Neutrophil (primary cell): ENCODE data around the gene ERN2.

ENCODE experiments used
- H3K27ac ChIP-seq: fragments of 200-600 bp; sonication (generic); 2 replicates; pipeline ENCODE4 v1.5.1; 2016; ENCODE audit warnings: mild to moderate bottlenecking, moderate library complexity
- H3K27me3 ChIP-seq: fragments of 200-600 bp; sonication (generic); 2 replicates; pipeline ENCODE4 v1.6.0; 2016; ENCODE audit warnings: mild to moderate bottlenecking
- H3K36me3 ChIP-seq: fragments of 200-600 bp; sonication (generic); 2 replicates; pipeline ENCODE4 v1.5.1; 2017
- H3K4me1 ChIP-seq, 2 experiments: fragments of 200-600 bp in 1 of 2; sonication (generic) in 1 of 2; 1 replicate in 1 of 2; 2 replicates in 1 of 2; pipeline versions ENCODE4 v1.5.1 to v1.6.1; 2013 to 2016; ENCODE audit warnings: low read depth in 1 of 2, low read length in 1 of 2, mild to moderate bottlenecking in 1 of 2, moderate library complexity in 1 of 2; ENCODE audit not compliant: control insufficient read depth in 1 of 2, insufficient read depth in 1 of 2
- H3K4me3 ChIP-seq, 2 experiments: fragments of 200-600 bp in 1 of 2; sonication (generic) in 1 of 2; 1 replicate in 1 of 2; 2 replicates in 1 of 2; pipeline ENCODE4 v1.5.1; 2013 to 2016; ENCODE audit warnings: low read depth in 1 of 2, low read length in 1 of 2, mild to moderate bottlenecking in 1 of 2, moderate library complexity in 1 of 2
- H3K9me3 ChIP-seq: fragments of 200-600 bp; sonication (generic); 2 replicates; pipeline ENCODE4 v1.5.1; 2016
- TF ChIP-seq, protein P1 (sequence below): fragments of 200-600 bp; sonication (generic); IDR thresholded peaks from 2 replicates; pipeline ENCODE4 v1.5.1; 2016; ENCODE audit warnings: antibody characterized with exemption

The ERN2 gene

DNA sequence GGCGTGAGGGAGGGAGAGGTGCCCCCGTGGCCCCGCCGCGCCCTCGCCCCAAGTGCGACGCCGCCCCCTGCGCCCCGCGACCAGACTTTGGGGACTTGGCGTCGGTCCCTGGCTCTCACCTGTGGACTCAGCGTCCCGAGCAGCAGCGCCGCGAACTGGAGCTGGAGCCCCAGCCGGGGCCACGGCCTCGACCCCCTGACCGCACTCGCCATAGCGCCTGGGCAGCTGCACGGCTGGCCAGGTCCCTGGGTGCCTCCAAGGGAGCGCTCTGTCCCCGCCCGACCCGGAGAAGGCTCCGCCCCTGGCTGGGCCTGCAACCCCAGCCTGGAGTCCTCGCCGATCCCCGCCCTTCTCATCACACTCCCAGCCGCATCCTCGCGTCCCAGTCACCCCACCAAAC, at the start of gene ERN2:
ERN2 (minus strand) TSS at position 247 of the 400 bp plus-strand sequence; CDS start at position 212, 35 bp downstream.
- no peak within 1 kb of the TSS for H3K4me3 ChIP-seq
- H3K4me1 ChIP-seq = no peaks in the 10 kb centered on the region
- TF ChIP-seq, protein P1, sequence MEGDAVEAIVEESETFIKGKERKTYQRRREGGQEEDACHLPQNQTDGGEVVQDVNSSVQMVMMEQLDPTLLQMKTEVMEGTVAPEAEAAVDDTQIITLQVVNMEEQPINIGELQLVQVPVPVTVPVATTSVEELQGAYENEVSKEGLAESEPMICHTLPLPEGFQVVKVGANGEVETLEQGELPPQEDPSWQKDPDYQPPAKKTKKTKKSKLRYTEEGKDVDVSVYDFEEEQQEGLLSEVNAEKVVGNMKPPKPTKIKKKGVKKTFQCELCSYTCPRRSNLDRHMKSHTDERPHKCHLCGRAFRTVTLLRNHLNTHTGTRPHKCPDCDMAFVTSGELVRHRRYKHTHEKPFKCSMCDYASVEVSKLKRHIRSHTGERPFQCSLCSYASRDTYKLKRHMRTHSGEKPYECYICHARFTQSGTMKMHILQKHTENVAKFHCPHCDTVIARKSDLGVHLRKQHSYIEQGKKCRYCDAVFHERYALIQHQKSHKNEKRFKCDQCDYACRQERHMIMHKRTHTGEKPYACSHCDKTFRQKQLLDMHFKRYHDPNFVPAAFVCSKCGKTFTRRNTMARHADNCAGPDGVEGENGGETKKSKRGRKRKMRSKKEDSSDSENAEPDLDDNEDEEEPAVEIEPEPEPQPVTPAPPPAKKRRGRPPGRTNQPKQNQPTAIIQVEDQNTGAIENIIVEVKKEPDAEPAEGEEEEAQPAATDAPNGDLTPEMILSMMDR = no peak
- no peak within 1 kb of the TSS for H3K27ac ChIP-seq
- peaks cover 95% of the 10 kb centered on the region for H3K27me3 ChIP-seq
- no peaks in the 10 kb centered on the region for H3K36me3 ChIP-seq
- H3K9me3 ChIP-seq = no peaks in the 10 kb centered on the region

DNA sequence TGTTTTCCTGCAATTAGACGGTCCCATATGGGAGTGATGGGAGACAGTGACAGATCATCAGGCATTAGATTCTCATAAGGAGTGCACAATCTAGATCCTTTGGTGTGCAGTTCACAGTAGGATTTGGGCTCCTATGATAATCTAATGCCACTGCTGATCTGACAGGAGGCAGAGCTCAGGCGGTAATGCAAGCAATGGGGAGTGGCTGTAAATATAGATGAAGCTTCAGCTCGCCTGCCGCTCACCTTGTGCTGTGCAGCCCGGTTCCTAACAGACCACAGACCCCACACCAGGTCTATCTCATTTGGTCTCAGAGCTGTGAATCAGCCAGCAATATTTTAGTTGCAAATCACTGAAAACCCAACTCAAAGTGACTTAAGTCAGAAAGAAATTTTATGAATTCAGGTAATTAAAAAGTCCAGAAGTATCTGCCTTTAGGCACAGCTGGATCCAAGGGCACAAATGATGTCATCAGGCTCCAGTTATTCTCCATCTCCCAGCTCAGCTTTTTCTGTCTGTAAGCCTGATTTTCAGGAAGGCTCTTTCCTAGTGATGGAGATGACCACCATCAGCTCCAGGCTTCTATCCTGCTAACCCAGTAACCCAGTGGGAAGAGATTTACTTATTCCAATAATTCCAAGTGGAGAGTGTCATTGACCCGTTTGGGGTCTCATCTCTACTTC, 45.1 kb upstream of the ERN2 start:
- no peaks in the 10 kb centered on the region for H3K4me1 ChIP-seq
- H3K36me3 ChIP-seq = no peaks in the 10 kb centered on the region
- H3K27me3 ChIP-seq = peaks cover 93% of the 10 kb centered on the region
- no peaks in the 10 kb centered on the region for H3K9me3 ChIP-seq
- no peak overlapping the region for H3K4me3 ChIP-seq
- no peak overlapping the region for H3K27ac ChIP-seq
- TF ChIP-seq, protein P1 = no peak

DNA sequence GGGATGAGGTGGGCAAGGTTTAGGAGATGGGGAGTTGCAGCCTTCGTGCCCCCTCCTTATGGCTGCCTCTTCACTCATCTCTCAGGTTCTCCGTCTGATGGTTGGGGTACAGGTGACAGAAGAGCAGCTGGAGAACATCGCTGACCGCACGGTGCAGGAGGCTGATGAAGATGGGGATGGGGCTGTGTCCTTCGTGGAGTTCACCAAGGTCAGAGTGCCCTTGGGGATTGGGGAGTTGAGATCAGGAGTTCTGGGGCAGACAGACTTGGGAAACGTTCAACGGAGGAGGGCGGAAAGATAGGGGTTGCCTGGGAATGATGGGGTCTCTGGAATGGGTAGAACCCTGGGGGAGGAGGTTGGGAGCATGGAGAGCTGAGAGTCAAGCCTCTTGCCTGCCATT, 44.1 kb upstream of the ERN2 start:
- Histone ChIP-seq H3K9me3 (no peaks in the 10 kb centered on the region), H3K27ac (no peak overlapping the region), H3K36me3 (no peaks in the 10 kb centered on the region), H3K4me3 (no peak overlapping the region), H3K4me1 (no peaks in the 10 kb centered on the region), H3K27me3 (peaks cover 95% of the 10 kb centered on the region)
- TF ChIP-seq, protein P1 = no peak

DNA sequence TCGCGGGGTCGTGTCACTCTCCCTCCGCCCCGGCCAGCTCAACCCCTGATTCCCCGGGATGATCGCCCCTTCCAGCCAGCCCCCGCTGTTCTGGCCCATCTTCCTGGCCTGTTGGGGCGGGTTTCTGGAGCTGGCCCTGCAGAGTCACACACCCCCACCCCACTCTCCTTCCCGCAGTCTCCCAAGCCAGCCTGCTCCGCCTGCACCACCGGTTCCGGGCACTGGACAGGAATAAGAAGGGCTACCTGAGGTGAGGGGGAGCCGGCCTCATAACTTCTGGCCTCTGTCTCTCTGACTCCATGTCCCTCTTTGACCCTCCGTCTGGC, 42.4 kb upstream of the ERN2 start:
- Histone ChIP-seq H3K27ac (no peak overlapping the region), H3K4me3 (no peak overlapping the region), H3K36me3 (no peaks in the 10 kb centered on the region), H3K9me3 (no peaks in the 10 kb centered on the region), H3K4me1 (no peaks in the 10 kb centered on the region), H3K27me3 (peaks cover 94% of the 10 kb centered on the region)
- TF ChIP-seq, protein P1 = no peak

DNA sequence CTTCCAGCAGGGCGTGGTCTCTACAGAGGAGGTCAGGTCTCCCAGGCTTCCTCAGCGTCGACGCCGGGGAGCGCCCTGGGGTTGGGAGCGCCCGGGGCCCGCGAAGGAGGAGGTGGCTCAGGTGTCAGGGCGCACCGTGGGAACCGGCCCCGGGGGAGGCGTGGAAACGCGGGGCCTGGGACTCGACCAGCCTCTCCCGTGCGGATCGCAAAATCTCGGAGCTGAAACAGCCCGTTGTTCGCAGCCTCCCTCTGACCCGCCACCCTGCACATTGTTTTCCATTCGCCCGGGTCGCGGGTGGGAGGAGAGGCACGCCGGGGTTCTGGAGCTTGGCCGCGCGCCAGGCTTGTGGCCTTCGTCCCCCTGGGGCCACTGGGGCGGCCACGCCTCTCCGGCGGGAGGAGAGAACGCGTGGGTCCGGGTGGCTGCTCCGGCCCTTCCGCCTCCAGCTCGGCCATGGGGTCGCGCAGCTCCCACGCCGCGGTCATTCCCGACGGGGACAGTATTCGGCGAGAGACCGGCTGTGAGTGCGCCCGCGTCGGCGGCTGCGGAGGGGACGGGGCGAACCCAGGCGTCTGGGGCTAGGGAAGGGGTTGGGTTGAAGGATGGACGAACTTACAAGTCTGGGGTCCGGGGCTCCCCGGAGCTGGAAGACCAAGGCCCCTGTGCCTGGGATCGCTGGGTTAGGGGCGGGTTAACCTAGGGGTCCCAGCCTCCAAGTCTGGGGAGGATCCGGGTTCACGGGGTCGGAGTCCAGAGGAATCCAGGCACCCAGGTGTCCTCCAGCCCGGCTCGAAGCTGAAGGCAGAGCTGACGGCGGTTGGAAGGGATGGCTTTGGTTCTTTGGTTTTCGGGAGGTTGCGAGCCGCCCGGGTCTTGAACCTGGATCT, 41.8 kb upstream of the ERN2 start, which contains the start of gene CHP2:
CHP2 (plus strand) TSS at position 433 of the 890 bp plus-strand sequence; CDS start at position 457, 24 bp downstream.
- H3K9me3 ChIP-seq = no peaks in the 10 kb centered on the region
- H3K27me3 ChIP-seq = peaks cover 89% of the 10 kb centered on the region
- H3K36me3 ChIP-seq = no peaks in the 10 kb centered on the region
- no peak within 1 kb of the TSS for H3K4me3 ChIP-seq
- TF ChIP-seq, protein P1 = no peak
- no peaks in the 10 kb centered on the region for H3K4me1 ChIP-seq
- H3K27ac ChIP-seq = no peak within 1 kb of the TSS
